Trophoblast cell (in vitro differentiated cells and primary cell): ENCODE measurements around the gene PLPP7.

Source experiments
- DNase-seq, 2 donors: peaks; one replicate each; pipeline ENCODE4 v3.0.0-alpha.2; 2016
- H2AFZ ChIP-seq: 2 replicates; pipeline ENCODE4 v1.6.1; 2013; ENCODE audit warnings: low read length, moderate library complexity, mild to moderate bottlenecking; ENCODE audit not compliant: insufficient read depth, poor library complexity
- H2AK5ac ChIP-seq: 2 replicates; pipeline ENCODE4 v1.6.1; 2013; ENCODE audit warnings: mild to moderate bottlenecking, low read length
- H2BK120ac ChIP-seq: 2 replicates; pipeline ENCODE4 v1.6.1; 2013; ENCODE audit warnings: low read length, mild to moderate bottlenecking, moderate library complexity; ENCODE audit not compliant: insufficient read depth, poor library complexity
- H2BK12ac ChIP-seq: 2 replicates; pipeline ENCODE4 v1.6.1; 2013; ENCODE audit warnings: mild to moderate bottlenecking, low read length, moderate library complexity
- H2BK5ac ChIP-seq: 2 replicates; pipeline ENCODE4 v1.6.1; 2013; ENCODE audit warnings: low read length, low read depth, moderate library complexity, mild to moderate bottlenecking; ENCODE audit not compliant: poor library complexity
- H3K14ac ChIP-seq: 2 replicates; pipeline ENCODE4 v1.6.1; 2013; ENCODE audit warnings: mild to moderate bottlenecking, low read length
- H3K18ac ChIP-seq: 2 replicates; pipeline ENCODE4 v1.6.1; 2013; ENCODE audit warnings: mild to moderate bottlenecking, low read length
- H3K23ac ChIP-seq: 2 replicates; pipeline ENCODE4 v1.6.1; 2013; ENCODE audit warnings: low read length
- H3K27ac ChIP-seq: 2 replicates; pipeline ENCODE4 v1.5.1; 2013; ENCODE audit warnings: low read depth, mild to moderate bottlenecking, inconsistent platforms, low read length, moderate library complexity
- H3K27me3 ChIP-seq: 2 replicates; pipeline ENCODE4 v1.6.1; 2013; ENCODE audit warnings: inconsistent platforms, mild to moderate bottlenecking, low read length, moderate library complexity; ENCODE audit not compliant: insufficient read depth
- H3K36me3 ChIP-seq, 2 experiments: 1 replicate in 1 of 2; 2 replicates in 1 of 2; pipeline ENCODE4 v1.6.1; 2013; ENCODE audit warnings: low read length in 2 of 2, mild to moderate bottlenecking in 2 of 2, moderate library complexity in 1 of 2; ENCODE audit not compliant: insufficient read depth in 2 of 2, control insufficient read depth in 1 of 2
- H3K4ac ChIP-seq: 2 replicates; pipeline ENCODE4 v1.6.1; 2013; ENCODE audit warnings: low read depth, mild to moderate bottlenecking, low read length, moderate library complexity
- H3K4me1 ChIP-seq, 2 experiments: 1 replicate in 1 of 2; 2 replicates in 1 of 2; pipeline ENCODE4 v1.6.1; 2013; ENCODE audit warnings: low read length in 2 of 2, mild to moderate bottlenecking in 2 of 2, moderate library complexity in 1 of 2; ENCODE audit not compliant: insufficient read depth in 2 of 2, control insufficient read depth in 1 of 2
- H3K4me2 ChIP-seq: 2 replicates; pipeline ENCODE4 v1.6.1; 2013; ENCODE audit warnings: inconsistent platforms, mild to moderate bottlenecking, low read length, moderate library complexity
- H3K4me3 ChIP-seq: 2 replicates; pipeline ENCODE4 v1.5.1; 2013; ENCODE audit warnings: mild to moderate bottlenecking, low read depth, low read length, inconsistent platforms
- H3K79me1 ChIP-seq: one replicate; pipeline ENCODE4 v1.6.1; 2013; ENCODE audit warnings: low read length
- H3K79me2 ChIP-seq: 2 replicates; pipeline ENCODE4 v1.6.1; 2013; ENCODE audit warnings: low read length, mild to moderate bottlenecking; ENCODE audit not compliant: control insufficient read depth, insufficient read depth, poor library complexity
- H3K9ac ChIP-seq: 2 replicates; pipeline ENCODE4 v1.6.1; 2013; ENCODE audit warnings: mild to moderate bottlenecking, low read length
- H3K9me3 ChIP-seq: 2 replicates; pipeline ENCODE4 v1.6.1; 2013; ENCODE audit warnings: low read depth, mild to moderate bottlenecking, control low read depth, inconsistent platforms, low read length; ENCODE audit not compliant: insufficient read depth
- H4K12ac ChIP-seq: 2 replicates; pipeline ENCODE4 v1.6.1; 2013; ENCODE audit warnings: low read depth, mild to moderate bottlenecking, low read length, moderate library complexity
- H4K8ac ChIP-seq: 2 replicates; pipeline ENCODE4 v1.6.1; 2013; ENCODE audit warnings: low read depth, mild to moderate bottlenecking, low read length, moderate library complexity
- H4K91ac ChIP-seq: one replicate; pipeline ENCODE4 v1.6.1; 2013; ENCODE audit warnings: low read depth, mild to moderate bottlenecking, low read length, moderate library complexity
- whole genome bisulfite sequencing: extraction: QIAGEN DNeasy Blood & Tissue Kit; methylation state at CpG from one replicate; pipeline ENCODE4 v1.1.7; 2013; ENCODE audit warnings: missing lambda C conversion rate; ENCODE audit not compliant: insufficient read length, insufficient coverage; ENCODE audit errors: extremely low coverage; 5-methylcytosine and 5-hydroxymethylcytosine counted together

PLPP7 gene

GRCh38 chr9:131300444-131300843, 10.9 kb downstream of the PLPP7 start:
- no peak overlapping the region for H2AK5ac ChIP-seq
- H3K18ac ChIP-seq: no peak overlapping the region
- peaks cover 6 to 11% of the 10 kb centered on the region in 2 experiments for H3K4me1 ChIP-seq
- H3K9me3 ChIP-seq: peaks cover 4% of the 10 kb centered on the region
- no peak overlapping the region for H4K91ac ChIP-seq
- no peak overlapping the region for H4K8ac ChIP-seq
- no peak overlapping the region for H4K12ac ChIP-seq
- H3K4ac ChIP-seq: no peak overlapping the region
- H3K79me2 ChIP-seq: no peaks in the 10 kb centered on the region
- no peak overlapping the region for H3K4me3 ChIP-seq
- no peak overlapping the region for H2BK12ac ChIP-seq
- no peak overlapping the region for H3K23ac ChIP-seq
- no peak overlapping the region for H3K9ac ChIP-seq
- H2BK5ac ChIP-seq: no peak overlapping the region
- H3K4me2 ChIP-seq: no peak overlapping the region
- H3K27me3 ChIP-seq: no peaks in the 10 kb centered on the region
- no peak overlapping the region for H2AFZ ChIP-seq
- H3K14ac ChIP-seq: no peak overlapping the region
- DNase-seq: no peak
- H3K79me1 ChIP-seq: peaks cover 2% of the 10 kb centered on the region
- no peak overlapping the region for H3K27ac ChIP-seq
- no peaks in the 10 kb centered on the region for H3K36me3 ChIP-seq
- no peak overlapping the region for H2BK120ac ChIP-seq

- no CpG with 5 or more reads among the region's 16 CpGs for WGBS
- no peak overlapping the region for H3K18ac ChIP-seq
- no peak overlapping the region for H4K12ac ChIP-seq
Observed at GRCh38 chr9:131302244-131303075, 12.9 kb downstream of the PLPP7 start.

DNA sequence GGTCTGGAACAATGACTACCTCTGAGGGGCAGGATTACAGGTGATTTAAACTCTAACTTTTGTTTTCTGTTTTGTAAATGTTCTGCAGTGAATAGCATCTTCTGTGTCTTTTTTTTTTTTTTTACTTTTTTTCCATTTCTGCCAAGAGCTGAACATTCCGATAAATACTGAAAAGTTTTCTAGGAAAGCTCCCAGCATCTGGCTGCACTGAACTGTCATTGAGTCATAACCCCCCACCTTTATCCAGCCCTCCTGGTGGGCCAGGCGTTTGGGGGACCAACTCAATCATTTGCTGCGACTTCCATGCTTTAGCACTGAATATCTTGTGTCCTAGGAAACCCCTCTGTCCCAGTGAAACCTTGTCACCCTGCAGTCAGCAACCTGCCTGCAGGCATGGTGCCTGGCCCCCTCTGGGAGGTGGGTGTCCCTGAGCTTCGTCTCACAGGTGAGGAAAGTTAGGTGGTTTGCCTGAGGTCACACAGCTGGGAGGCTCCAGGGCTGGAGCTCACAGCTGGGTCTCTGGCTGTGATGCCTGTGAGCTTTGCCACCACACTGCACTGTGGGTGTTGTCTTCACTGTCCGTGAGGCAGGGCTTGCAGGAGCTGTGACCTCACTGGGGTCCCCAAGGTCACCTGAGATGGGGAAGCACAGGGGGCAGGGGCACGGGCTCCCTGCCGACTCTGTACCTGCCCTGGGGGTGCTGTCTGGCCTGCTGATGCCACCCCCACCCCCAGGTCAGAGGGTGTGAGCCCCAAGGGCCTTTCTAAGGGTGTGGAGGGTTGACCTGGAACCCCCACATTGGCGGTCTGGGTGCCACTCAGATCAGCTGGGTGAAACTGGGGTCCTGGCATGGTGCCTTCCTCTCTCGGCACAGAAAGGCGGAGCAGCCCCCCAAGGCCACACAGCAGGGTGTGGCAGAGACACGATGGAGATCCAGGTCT, 14.1 kb downstream of the PLPP7 start:
- Histone ChIP-seq H3K14ac (peak overlapping the region; percentile 19), H2AK5ac (no peak overlapping the region), H3K4ac (no peak overlapping the region), H2BK12ac (peak overlapping the region; percentile 26), H3K4me1 (peaks cover 6 to 11% of the 10 kb centered on the region in 2 experiments), H3K27ac (no peak overlapping the region), H4K8ac (no peak overlapping the region), H3K9ac (no peak overlapping the region), H3K27me3 (no peaks in the 10 kb centered on the region), H2BK120ac (peak overlapping the region; percentile 10), H4K12ac (no peak overlapping the region), H3K4me2 (no peak overlapping the region), H3K36me3 (no peaks in the 10 kb centered on the region), H3K18ac (peak overlapping the region; percentile 18), H2BK5ac (no peak overlapping the region), H3K79me1 (peaks cover 2% of the 10 kb centered on the region), H3K23ac (no peak overlapping the region), H3K4me3 (no peak overlapping the region), H4K91ac (peak overlapping the region; percentile 10), H2AFZ (no peak overlapping the region), H3K79me2 (no peaks in the 10 kb centered on the region), H3K9me3 (peaks cover 4% of the 10 kb centered on the region)
- DNase-seq: no peak
- WGBS: no CpG with 5 or more reads among the region's 11 CpGs

More at GRCh38 chr9:131302244-131303075, 12.9 kb downstream of the PLPP7 start:
- Histone ChIP-seq H3K27ac (no peak overlapping the region), H2BK120ac (no peak overlapping the region), H3K27me3 (no peaks in the 10 kb centered on the region), H3K14ac (no peak overlapping the region), H3K4me3 (no peak overlapping the region), H3K79me1 (peaks cover 2% of the 10 kb centered on the region), H2AFZ (no peak overlapping the region), H4K91ac (no peak overlapping the region), H3K23ac (no peak overlapping the region), H2AK5ac (no peak overlapping the region), H3K36me3 (no peaks in the 10 kb centered on the region), H3K9ac (no peak overlapping the region), H2BK12ac (no peak overlapping the region), H3K4me2 (no peak overlapping the region), H2BK5ac (no peak overlapping the region), H3K79me2 (no peaks in the 10 kb centered on the region), H3K4me1 (peaks cover 6 to 11% of the 10 kb centered on the region in 2 experiments), H3K9me3 (peaks cover 4% of the 10 kb centered on the region), H3K4ac (no peak overlapping the region), H4K8ac (no peak overlapping the region)
- DNase-seq: no peak

- peaks cover 6 to 11% of the 10 kb centered on the region in 2 experiments for H3K4me1 ChIP-seq
- no peak overlapping the region for H3K4me2 ChIP-seq
- no peak overlapping the region for H4K8ac ChIP-seq
- no peaks in the 10 kb centered on the region for H3K79me2 ChIP-seq
- H3K4me3 ChIP-seq: no peak overlapping the region
- H2AK5ac ChIP-seq: no peak overlapping the region
- peak; percentile 97 for DNase-seq
- H3K23ac ChIP-seq: no peak overlapping the region
- no peaks in the 10 kb centered on the region for H3K27me3 ChIP-seq
- no peak overlapping the region for H3K9ac ChIP-seq
- H3K27ac ChIP-seq: peak overlapping the region; percentile 30
- H2BK12ac ChIP-seq: no peak overlapping the region
- H3K14ac ChIP-seq: no peak overlapping the region
- H3K79me1 ChIP-seq: peaks cover 2% of the 10 kb centered on the region
- no CpG with 5 or more reads among the region's 19 CpGs for WGBS
- no peak overlapping the region for H2BK120ac ChIP-seq
- H3K4ac ChIP-seq: no peak overlapping the region
- H4K12ac ChIP-seq: no peak overlapping the region
- peaks cover 1% of the 10 kb centered on the region for H3K9me3 ChIP-seq
- H2BK5ac ChIP-seq: peak overlapping the region; percentile 9
- H2AFZ ChIP-seq: no peak overlapping the region
- H3K36me3 ChIP-seq: no peaks in the 10 kb centered on the region
- H4K91ac ChIP-seq: no peak overlapping the region
- no peak overlapping the region for H3K18ac ChIP-seq
Observed at GRCh38 chr9:131304676-131305355, 15.3 kb downstream of the PLPP7 start.
